ENCODE data around the gene SLAMF1. TPM values are rescaled to one million over a fixed set of nuclear protein-coding genes. Genes with fewer than 3 reads are reported as not detected.

The SLAMF1 gene
- total RNA-seq, 1 donor from 2014 or later = not detected

DNA sequence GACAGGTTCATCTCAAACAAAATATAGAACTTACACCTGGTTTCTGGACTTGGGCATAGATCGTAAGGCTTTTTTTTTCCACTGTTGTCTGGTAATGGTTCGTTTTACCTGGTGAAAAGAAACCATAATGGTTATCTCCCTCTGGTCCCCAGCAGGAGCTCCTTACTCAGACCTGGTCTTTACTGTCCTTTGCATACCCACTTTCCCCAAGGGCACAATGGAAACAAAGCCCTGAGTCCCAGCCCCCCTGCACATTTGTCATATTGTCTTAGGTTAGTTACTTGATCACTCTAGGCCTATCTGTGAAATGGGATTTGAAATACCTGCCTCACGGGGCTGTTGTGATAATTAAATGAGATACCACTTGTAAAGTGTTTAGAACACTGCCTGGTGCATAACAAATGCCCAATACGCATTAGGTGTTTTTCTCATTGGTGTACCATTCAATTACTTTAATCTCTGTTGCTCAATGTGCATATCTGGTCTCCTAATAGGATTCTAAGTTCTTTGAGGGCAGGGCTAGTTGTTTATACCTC is 27.0 kb downstream of the SLAMF1 start:
- no peaks in the 10 kb centered on the region for H3K79me2 ChIP-seq (ENCODE audit: low read depth)
- TF ChIP-seq EZH2phosphoT487 (IDR thresholded peaks at IDR 0.05) = no peak
- TF ChIP-seq, protein P1, sequence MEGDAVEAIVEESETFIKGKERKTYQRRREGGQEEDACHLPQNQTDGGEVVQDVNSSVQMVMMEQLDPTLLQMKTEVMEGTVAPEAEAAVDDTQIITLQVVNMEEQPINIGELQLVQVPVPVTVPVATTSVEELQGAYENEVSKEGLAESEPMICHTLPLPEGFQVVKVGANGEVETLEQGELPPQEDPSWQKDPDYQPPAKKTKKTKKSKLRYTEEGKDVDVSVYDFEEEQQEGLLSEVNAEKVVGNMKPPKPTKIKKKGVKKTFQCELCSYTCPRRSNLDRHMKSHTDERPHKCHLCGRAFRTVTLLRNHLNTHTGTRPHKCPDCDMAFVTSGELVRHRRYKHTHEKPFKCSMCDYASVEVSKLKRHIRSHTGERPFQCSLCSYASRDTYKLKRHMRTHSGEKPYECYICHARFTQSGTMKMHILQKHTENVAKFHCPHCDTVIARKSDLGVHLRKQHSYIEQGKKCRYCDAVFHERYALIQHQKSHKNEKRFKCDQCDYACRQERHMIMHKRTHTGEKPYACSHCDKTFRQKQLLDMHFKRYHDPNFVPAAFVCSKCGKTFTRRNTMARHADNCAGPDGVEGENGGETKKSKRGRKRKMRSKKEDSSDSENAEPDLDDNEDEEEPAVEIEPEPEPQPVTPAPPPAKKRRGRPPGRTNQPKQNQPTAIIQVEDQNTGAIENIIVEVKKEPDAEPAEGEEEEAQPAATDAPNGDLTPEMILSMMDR (IDR thresholded peaks at IDR 0.05) = no peak
- TF ChIP-seq EZH2 (IDR thresholded peaks at IDR 0.05) = no peak
- H3K9ac ChIP-seq = no peak overlapping the region
- H3K4me3 ChIP-seq = no peak overlapping the region
- no peak overlapping the region for H3K4me2 ChIP-seq
- no peak overlapping the region for H2AFZ ChIP-seq (replicated peaks)
- H3K4me1 ChIP-seq = no peaks in the 10 kb centered on the region
- Mint-ChIP-seq H3K27ac (no peak overlapping the region), H3K36me3 (no peaks in the 10 kb centered on the region), H3K4me1 (no peaks in the 10 kb centered on the region), H3K9me3 (peaks cover 3% of the 10 kb centered on the region), H3K27me3 (ENCODE audit: insufficient read depth, low read depth) (peaks cover 2% of the 10 kb centered on the region), H3K4me3 (no peak overlapping the region)
- DNase-seq (ENCODE audit: low spot score) = no peak
- no peaks in the 10 kb centered on the region for H3F3A ChIP-seq (ENCODE audit: low read depth)
- H3K9me3 ChIP-seq (ENCODE audit: low read depth) = no peaks in the 10 kb centered on the region
- no peaks in the 10 kb centered on the region for H3K36me3 ChIP-seq
- no peaks in the 10 kb centered on the region for H3K27me3 ChIP-seq
- H3K27ac ChIP-seq = no peak overlapping the region
- no peaks in the 10 kb centered on the region for H4K20me1 ChIP-seq (ENCODE audit: low read depth)

DNA sequence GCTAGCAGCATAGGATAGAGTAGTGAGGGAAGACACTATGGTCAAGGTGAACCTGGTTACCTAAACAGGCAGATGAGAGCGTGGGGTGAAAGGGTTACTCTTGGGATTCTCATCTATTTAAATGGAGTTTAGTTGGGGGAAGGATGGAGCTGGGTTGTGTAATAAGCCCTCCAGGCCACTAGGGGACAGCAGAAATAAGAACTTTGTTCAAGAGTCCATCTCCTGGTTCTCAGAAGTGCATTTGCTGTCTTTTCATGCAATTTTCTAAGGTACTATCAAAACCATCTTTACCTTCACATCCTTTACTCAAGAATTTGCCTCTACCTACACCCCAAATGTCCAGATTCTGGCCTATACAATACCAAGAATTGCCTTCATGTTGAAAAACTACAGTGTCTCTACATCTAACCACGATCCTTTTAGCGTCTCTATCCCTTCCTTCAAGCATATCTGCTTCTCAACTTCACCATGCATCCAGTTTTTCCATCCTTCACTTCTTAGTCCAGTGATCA is 28.0 kb downstream of the SLAMF1 start:
- Histone ChIP-seq H3K4me3 (no peak overlapping the region), H2AFZ (replicated peaks) (no peak overlapping the region), H4K20me1 (ENCODE audit: low read depth) (no peaks in the 10 kb centered on the region), H3K79me2 (ENCODE audit: low read depth) (no peaks in the 10 kb centered on the region), H3K9ac (no peak overlapping the region), H3K27ac (no peak overlapping the region), H3K36me3 (no peaks in the 10 kb centered on the region), H3K27me3 (no peaks in the 10 kb centered on the region), H3K9me3 (ENCODE audit: low read depth) (no peaks in the 10 kb centered on the region), H3K4me1 (no peaks in the 10 kb centered on the region), H3F3A (ENCODE audit: low read depth) (no peaks in the 10 kb centered on the region), H3K4me2 (no peak overlapping the region)
- TF ChIP-seq EZH2phosphoT487 (IDR thresholded peaks at IDR 0.05) = no peak
- TF ChIP-seq, protein P1 (IDR thresholded peaks at IDR 0.05) = peak; percentile 45
- Mint-ChIP-seq H3K4me1 (no peaks in the 10 kb centered on the region), H3K9me3 (peaks cover 3% of the 10 kb centered on the region), H3K27ac (no peak overlapping the region), H3K36me3 (no peaks in the 10 kb centered on the region), H3K27me3 (ENCODE audit: insufficient read depth, low read depth) (peaks cover 2% of the 10 kb centered on the region), H3K4me3 (no peak overlapping the region)
- DNase-seq (ENCODE audit: low spot score) = no peak

DNA sequence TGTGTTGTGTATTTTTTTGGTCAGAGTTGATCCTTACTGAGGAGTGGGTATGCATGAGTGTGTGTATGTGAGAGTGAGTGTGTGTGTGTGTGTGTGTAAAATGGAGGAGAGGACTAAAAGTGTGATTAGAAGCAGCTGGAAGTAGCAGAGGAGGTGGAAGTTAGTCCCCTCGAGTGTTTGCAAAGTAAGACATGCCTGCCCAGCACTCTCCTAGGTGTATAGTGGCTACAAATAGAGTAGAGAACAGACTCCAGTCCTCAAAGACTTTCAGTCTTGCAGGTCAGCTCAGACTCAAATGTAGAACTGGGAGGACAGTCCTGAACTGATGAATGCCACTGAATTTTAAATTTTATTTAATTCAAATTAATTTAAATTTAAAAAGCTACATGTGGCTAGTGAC is 28.5 kb downstream of the SLAMF1 start:
- H3K4me1 Mint-ChIP-seq = no peaks in the 10 kb centered on the region
- Histone ChIP-seq H3K36me3 (no peaks in the 10 kb centered on the region), H4K20me1 (ENCODE audit: low read depth) (no peaks in the 10 kb centered on the region), H3K9ac (no peak overlapping the region), H3K9me3 (ENCODE audit: low read depth) (no peaks in the 10 kb centered on the region), H3F3A (ENCODE audit: low read depth) (no peaks in the 10 kb centered on the region), H3K4me2 (no peak overlapping the region), H2AFZ (replicated peaks) (no peak overlapping the region), H3K27ac (no peak overlapping the region), H3K4me1 (no peaks in the 10 kb centered on the region), H3K79me2 (ENCODE audit: low read depth) (no peaks in the 10 kb centered on the region), H3K4me3 (no peak overlapping the region), H3K27me3 (no peaks in the 10 kb centered on the region)
- H3K9me3 Mint-ChIP-seq = peaks cover 3% of the 10 kb centered on the region
- no peaks in the 10 kb centered on the region for H3K36me3 Mint-ChIP-seq
- H3K4me3 Mint-ChIP-seq = no peak overlapping the region
- H3K27ac Mint-ChIP-seq = no peak overlapping the region
- TF ChIP-seq, protein P1 (IDR thresholded peaks at IDR 0.05) = no peak
- TF ChIP-seq EZH2phosphoT487 (IDR thresholded peaks at IDR 0.05) = no peak
- TF ChIP-seq EZH2 (IDR thresholded peaks at IDR 0.05) = no peak
- peaks cover 2% of the 10 kb centered on the region for H3K27me3 Mint-ChIP-seq (ENCODE audit: insufficient read depth, low read depth)
- no peak for DNase-seq (ENCODE audit: low spot score)
